GM12878 (cell line): ENCODE measurements around the gene RHOXF2.

Experiments used
- BHLHE40 ChIP-seq, 2 experiments: fragments of 450-650 bp in 1 of 2; IDR thresholded peaks; 2 replicates each; pipeline ENCODE4 v1.6.1; 2011 to 2017; ENCODE audit warnings: low read depth in 2 of 2, borderline replicate concordance in 1 of 2, improper control_type of control experiment in 1 of 2, low read length in 1 of 2, mild to moderate bottlenecking in 1 of 2
- CHD1 ChIP-seq: IDR thresholded peaks from 2 replicates; pipeline ENCODE4 v1.6.1; 2012; ENCODE audit warnings: low read depth, low read length, improper control_type of control experiment
- CHD2 ChIP-seq: IDR thresholded peaks from 2 replicates; pipeline ENCODE4 v1.6.1; 2011; ENCODE audit warnings: low read depth, low read length, improper control_type of control experiment, borderline replicate concordance
- CHD4 ChIP-seq: fragments of 200-600 bp; sonication (generic); IDR thresholded peaks from 2 replicates; pipeline ENCODE4 v1.6.1; 2016; ENCODE audit warnings: mild to moderate bottlenecking
- EZH2 ChIP-seq: IDR thresholded peaks from 2 replicates; pipeline ENCODE4 v1.6.1; 2012; ENCODE audit warnings: low read depth, mild to moderate bottlenecking, control low read depth, inconsistent platforms, low read length, borderline replicate concordance; ENCODE audit not compliant: control insufficient read depth
- GABPA ChIP-seq: IDR thresholded peaks from 2 replicates; pipeline ENCODE4 v1.6.1; 2014; ENCODE audit warnings: antibody characterized with exemption, low read depth, mild to moderate bottlenecking, inconsistent platforms
- LARP7 ChIP-seq: fragments of 450-650 bp; IDR thresholded peaks from 2 replicates; pipeline ENCODE4 v1.6.1; 2017; ENCODE audit warnings: mild to moderate bottlenecking
- POLR2A ChIP-seq: IDR thresholded peaks from 2 replicates; pipeline ENCODE4 v1.6.1; 2011; ENCODE audit warnings: low read depth, mild to moderate bottlenecking, low read length
- SIX5 ChIP-seq: IDR thresholded peaks from 2 replicates; pipeline ENCODE4 v1.6.1; 2011; ENCODE audit warnings: mild to moderate bottlenecking, low read depth, low read length, moderate library complexity; ENCODE audit not compliant: severe bottlenecking
- TAF1 ChIP-seq: IDR thresholded peaks from 2 replicates; pipeline ENCODE4 v1.6.1; 2011; ENCODE audit warnings: mild to moderate bottlenecking, low read depth, low read length, borderline replicate concordance
- USF1 ChIP-seq: IDR thresholded peaks from 2 replicates; pipeline ENCODE4 v1.6.1; 2011; ENCODE audit warnings: borderline replicate concordance, low read depth, mild to moderate bottlenecking, moderate library complexity, mixed read lengths, low read length; ENCODE audit not compliant: insufficient read depth; ENCODE audit errors: extremely low read length
- TF ChIP-seq, protein P1 (sequence below): IDR thresholded peaks from 2 replicates; pipeline ENCODE4 v1.6.1; 2012; ENCODE audit warnings: low read depth, low read length, improper control_type of control experiment
- TF ChIP-seq, protein P2 (sequence below): IDR thresholded peaks from 2 replicates; pipeline ENCODE4 v1.6.1; 2011; ENCODE audit warnings: mild to moderate bottlenecking, low read depth, low read length, moderate library complexity; ENCODE audit not compliant: insufficient replicate concordance
- TF ChIP-seq, protein P3 (sequence below): fragments of 450-650 bp; formaldehyde crosslinking; IDR thresholded peaks from 2 replicates; pipeline ENCODE4 v1.4.0; 2022; ENCODE audit warnings: mild to moderate bottlenecking, moderate library complexity

- TF ChIP-seq SIX5 (no peak), CHD4 (no peak), POLR2A (no peak), TAF1 (no peak), GABPA (no peak), EZH2 (no peak), CHD1 (no peak), LARP7 (no peak), CHD2 (no peak), USF1 (no peak), BHLHE40 (IDR thresholded peaks at IDR 0.05; ENCODE audit: borderline replicate concordance in 1 of 2, low read depth in 2 of 2, low read length in 1 of 2) (no peak)
- TF ChIP-seq, protein P1, sequence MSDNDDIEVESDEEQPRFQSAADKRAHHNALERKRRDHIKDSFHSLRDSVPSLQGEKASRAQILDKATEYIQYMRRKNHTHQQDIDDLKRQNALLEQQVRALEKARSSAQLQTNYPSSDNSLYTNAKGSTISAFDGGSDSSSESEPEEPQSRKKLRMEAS: no peak
- TF ChIP-seq, protein P2, sequence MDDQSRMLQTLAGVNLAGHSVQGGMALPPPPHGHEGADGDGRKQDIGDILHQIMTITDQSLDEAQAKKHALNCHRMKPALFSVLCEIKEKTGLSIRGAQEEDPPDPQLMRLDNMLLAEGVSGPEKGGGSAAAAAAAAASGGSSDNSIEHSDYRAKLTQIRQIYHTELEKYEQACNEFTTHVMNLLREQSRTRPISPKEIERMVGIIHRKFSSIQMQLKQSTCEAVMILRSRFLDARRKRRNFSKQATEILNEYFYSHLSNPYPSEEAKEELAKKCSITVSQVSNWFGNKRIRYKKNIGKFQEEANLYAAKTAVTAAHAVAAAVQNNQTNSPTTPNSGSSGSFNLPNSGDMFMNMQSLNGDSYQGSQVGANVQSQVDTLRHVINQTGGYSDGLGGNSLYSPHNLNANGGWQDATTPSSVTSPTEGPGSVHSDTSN: no peak
- TF ChIP-seq, protein P3, sequence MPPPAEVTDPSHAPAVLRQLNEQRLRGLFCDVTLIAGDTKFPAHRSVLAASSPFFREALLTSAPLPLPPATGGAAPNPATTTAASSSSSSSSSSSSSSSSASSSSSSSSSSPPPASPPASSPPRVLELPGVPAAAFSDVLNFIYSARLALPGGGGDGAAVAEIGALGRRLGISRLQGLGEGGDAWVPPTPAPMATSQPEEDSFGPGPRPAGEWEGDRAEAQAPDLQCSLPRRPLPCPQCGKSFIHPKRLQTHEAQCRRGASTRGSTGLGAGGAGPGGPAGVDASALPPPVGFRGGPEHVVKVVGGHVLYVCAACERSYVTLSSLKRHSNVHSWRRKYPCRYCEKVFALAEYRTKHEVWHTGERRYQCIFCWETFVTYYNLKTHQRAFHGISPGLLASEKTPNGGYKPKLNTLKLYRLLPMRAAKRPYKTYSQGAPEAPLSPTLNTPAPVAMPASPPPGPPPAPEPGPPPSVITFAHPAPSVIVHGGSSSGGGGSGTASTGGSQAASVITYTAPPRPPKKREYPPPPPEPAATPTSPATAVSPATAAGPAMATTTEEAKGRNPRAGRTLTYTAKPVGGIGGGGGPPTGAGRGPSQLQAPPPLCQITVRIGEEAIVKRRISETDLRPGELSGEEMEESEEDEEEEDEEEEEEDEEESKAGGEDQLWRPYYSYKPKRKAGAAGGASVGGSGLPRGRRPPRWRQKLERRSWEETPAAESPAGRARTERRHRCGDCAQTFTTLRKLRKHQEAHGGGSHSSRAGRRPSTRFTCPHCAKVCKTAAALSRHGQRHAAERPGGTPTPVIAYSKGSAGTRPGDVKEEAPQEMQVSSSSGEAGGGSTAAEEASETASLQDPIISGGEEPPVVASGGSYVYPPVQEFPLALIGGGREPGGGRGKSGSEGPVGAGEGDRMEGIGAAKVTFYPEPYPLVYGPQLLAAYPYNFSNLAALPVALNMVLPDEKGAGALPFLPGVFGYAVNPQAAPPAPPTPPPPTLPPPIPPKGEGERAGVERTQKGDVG (CRISPR knock-in tag): no peak
Measured at GRCh38 chrX:120200851-120201250, 42.4 kb downstream of the RHOXF2 start.
